AG09319 (cell line): ENCODE data around the gene PPP1R2.
"Not testable (repeated sequence)": the region's sequence is repeated elsewhere in the genome, so short reads cannot be mapped to it uniquely, and the experiment has no call there.

Experiments
- DNase-seq: peaks from one replicate; pipeline ENCODE4 v3.0.0-alpha.2; 2010; ENCODE audit warnings: low read depth; ENCODE audit errors: extremely low read depth
- CTCF ChIP-seq: IDR thresholded peaks from 2 replicates; pipeline ENCODE4 v1.5.1; 2011; ENCODE audit warnings: low read depth, mild to moderate bottlenecking, inconsistent platforms, low read length, moderate library complexity

PPP1R2 gene

DNA sequence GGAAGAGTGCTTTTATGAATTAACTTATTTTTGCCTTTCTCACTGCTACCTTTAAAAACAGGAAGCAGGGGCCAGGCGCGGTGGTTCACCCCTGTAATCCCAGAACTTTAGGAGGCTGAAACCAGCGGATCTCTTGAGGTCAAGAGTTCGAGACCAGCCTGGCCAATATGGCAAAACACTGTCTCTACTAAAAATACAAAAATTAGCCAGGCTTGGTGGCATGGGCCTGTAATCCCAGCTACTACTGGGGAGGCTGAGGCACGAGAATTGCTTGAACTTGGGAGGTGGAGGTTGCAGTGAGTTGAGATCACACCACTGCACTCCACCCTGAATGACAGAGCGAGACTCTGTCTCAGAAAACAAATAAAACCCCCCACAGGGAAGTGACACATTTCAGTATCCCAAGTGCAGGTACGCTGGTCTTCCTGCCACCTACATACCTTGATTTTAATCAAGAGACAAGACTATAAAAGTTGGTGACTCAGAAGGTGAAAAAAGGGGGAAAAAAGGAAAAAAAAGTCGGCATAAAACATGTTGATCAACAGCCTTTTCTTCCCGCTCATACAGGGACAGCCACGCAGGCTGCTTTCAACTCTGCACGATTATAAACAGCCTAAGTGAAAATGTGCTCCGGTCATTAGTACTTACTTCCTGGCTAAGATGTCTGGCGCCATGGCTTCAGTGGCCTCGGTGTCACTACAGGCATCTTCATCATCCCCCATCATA lies 18.8 kb downstream of the PPP1R2 start:
- DNase-seq, result no peak
- no peak for TF ChIP-seq CTCF

GRCh38 chr3:195522254-195523023 lies 20.7 kb downstream of the PPP1R2 start:
- peak; percentile 47 for TF ChIP-seq CTCF
- DNase-seq, result no peak

DNA sequence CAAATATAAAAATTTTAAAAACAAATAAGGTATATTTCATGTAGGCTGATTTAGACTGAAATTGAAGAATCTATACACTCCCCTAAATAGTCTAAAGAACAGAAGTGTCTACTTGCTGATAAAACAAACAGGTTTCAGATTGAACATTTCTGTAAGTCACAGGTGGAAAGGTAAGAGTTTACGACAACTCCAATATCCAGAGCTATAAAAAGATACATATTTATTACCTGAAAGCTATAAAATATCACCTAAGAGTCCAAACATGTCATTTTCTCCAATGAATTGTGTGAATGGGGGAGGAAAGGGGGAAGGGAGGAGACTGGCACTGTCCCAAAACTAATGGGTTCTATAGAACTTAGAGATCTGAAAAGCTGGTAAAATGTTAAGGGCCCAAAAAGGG lies 26.1 kb downstream of the PPP1R2 start:
- no peak for TF ChIP-seq CTCF
- no peak for DNase-seq

GRCh38 chr3:195514610-195515235 lies 28.4 kb downstream of the PPP1R2 start:
- not testable (repeated sequence) for DNase-seq

GRCh38 chr3:195512798-195513345 lies 30.3 kb downstream of the PPP1R2 start:
- TF ChIP-seq CTCF, result no peak

DNA sequence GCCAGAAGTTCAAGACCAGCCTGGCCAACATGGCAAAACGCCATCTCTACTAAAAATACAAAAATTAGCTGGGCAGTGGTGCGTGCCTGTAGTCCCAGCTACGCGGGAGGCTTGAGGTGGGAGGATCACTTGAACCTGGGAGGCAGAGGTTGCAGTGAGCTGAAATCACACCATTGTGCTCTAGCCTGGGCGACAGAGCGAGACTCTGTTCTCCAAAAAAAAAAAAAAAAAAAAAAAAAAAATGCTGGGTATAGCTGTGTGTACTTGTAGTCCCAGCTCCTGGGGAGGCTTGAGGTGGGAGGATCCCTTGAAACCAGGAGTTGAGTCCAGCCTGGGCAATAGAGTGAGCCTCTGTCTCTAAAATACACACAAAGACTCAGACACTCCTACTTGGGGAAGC lies 32.0 kb downstream of the PPP1R2 start:
- no peak for TF ChIP-seq CTCF
- DNase-seq, result no peak

More at GRCh38 chr3:195512798-195513345, 30.3 kb downstream of the PPP1R2 start:
- no peak for DNase-seq

DNA sequence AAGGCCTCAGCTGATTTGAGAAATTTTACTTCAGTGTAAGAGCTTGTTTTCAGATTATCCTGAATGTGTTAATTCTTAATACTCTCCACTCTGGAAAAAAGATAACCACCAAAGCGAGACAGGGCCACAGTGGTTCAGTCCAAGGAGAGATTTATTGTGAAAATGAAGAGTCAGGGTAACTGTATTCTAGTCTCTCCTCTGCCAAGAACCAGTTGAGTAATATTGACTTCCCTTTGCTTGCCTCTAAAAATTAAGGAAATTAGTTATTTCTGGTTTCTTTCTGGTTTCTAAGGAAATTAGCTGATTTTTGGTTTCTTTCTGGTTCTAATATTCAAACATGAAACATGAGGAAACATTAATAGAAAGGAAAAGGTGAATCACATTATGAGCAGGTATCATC lies 34.9 kb downstream of the PPP1R2 start:
- DNase-seq, result no peak
- TF ChIP-seq CTCF, result no peak
